T-helper 2 cell treated with Interferon-gamma antibody and Interleukin-4, amounts not matched to agents 100 ng/mL and 5 ng/mL, for 36 hours (primary cell): ENCODE data around the gene UNKL. TPM values are rescaled to one million over a fixed set of nuclear protein-coding genes. Genes with fewer than 3 reads are reported as not detected.

Experiments
- intact Hi-C: fragments of 100-400 bp; cut with micrococcal nuclease; formaldehyde crosslinking; loops from one replicate; pipeline ENCODE4 v1.15.1; 2023
- total RNA-seq: library from RNA; stranded (reverse); gene quantifications from 2 replicates; pipeline ENCODE4 v1.2.3, GENCODE V29; 2022

UNKL gene
- total RNA-seq, 1 donor from 2014 or later, result 31.7 TPM

DNA sequence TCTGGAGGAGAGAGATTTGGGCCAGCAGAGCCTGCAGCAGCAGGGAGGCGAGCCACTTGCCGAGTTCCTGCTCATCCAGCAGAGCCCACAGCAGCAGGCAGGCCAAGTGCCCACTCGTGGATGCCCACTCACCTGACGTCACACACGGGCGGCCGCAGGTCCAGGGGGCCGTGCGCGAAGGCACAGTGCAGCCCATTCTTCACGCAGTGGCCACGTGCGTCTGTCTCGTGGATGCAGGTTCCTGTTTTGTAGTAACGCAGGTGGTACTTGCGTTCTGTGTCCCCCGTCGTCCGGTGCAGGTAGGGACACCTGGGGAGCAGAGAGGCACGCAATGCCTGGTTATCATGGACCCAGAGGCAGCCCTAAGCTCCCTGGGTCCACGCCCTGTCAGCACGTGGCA is 11.5 kb downstream of the UNKL start:
- intact Hi-C loops, result no loop called here

DNA sequence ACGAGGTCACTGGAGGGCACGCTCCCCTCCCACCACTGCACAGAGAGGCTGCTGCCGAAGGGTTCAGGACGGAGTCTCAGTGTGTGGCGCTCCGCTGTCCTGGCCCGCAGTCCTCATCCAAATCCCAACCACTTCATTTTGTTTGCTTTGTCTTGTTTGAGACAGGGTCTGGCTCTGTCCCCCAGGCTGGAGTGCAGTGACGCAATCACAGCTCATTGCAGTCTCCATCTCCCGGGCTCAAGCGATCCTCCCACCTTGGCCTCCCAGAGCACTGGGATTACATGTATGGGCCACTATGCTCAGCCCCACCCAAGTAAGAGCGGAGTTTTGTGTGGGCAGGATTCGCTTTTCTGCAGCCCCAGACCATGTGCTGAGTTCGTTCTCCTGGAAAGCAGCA is 12.7 kb downstream of the UNKL start:
- intact Hi-C loops, result no loop called here

DNA sequence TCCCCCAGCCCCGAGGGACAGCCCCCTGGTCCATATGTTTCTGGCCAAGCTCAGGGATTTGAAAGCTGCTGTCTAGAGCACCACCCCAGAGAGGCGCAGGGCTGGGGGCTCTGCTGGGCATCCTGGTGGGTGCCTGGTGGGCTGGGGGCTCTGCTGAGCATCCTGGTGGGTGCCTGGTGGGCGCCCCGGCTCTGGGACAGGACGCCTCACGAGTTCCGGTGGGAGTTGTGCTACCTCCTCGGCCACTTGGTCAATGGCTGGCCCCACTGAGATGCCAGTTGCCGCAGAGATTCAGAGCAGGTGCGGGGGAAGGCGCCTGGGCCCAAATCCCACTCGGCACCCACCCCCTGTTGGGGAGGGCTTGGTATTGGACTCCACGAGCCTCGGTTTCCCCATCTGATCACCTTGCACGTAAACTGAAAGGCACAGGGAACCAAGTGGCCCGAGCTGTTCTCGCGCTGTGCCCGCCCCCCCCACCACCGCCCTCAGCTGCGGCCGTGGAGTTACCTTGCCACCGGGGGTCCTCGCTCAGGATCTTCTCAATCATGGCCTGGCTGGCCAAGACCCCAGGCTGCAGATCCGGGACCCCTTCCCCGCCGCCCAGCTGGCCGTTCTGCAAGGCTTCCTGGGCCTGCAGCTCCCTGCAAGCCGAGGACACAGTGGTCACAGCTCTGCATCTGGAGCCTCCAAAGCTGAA is 13.3 kb downstream of the UNKL start:
- intact Hi-C loops, result no loop called here

DNA sequence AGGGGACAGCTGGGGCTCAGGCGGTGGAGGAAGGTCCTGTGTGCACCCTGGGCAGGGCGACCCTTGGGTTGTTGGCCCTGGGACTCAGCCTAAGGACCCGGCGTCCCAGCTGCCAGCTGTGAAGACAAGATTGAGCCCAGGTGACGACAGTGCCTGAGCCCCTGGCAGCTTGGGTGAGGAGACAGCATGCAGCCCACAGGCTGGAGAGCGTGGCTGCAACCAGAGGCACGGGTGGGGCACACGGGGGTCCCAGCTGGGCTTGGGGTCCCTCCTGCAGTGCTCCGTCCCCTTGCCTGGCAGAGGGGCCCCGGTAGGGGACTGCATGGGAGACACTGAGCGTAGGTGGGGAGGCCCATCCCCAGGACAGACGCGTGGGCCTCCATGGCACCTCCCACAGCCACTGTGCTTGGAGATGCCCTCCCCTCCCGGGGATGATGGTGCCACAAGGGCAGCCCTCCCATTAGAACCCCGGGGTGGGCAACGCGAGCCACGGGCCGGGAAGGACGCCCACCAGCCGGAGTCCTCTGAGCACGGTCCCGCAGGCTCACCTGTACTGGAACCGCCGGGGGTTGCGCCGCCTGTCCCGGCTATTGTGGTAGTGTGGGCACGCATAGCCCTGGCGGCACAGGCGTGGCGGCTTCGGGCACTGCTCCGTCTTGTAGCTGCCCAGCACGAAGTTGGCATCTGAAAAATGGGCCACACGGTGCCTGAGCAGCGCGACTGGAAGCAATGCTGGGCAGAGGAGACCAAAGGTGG is 15.5 kb downstream of the UNKL start:
- intact Hi-C loops, result no loop called here

DNA sequence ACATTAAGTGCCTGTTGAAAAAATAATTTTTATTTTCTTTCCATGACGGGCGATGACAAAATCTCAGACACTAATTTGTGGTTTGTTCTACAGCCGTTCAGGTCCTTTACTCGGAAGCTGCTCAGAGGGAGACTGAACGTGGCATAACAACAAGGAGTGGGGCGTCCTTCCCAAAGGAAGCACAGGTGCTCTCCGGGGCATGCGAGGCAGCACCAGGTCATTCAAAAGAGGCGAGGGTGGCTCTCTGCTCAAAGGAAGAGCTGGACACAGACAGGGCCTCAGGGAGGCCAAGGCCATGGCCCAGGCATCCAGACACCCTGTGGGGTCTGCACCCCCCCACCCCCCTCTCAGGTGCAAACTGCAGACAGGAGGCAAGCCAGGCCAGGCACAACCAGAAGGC is 16.2 kb downstream of the UNKL start:
- intact Hi-C loops, result no loop called here

DNA sequence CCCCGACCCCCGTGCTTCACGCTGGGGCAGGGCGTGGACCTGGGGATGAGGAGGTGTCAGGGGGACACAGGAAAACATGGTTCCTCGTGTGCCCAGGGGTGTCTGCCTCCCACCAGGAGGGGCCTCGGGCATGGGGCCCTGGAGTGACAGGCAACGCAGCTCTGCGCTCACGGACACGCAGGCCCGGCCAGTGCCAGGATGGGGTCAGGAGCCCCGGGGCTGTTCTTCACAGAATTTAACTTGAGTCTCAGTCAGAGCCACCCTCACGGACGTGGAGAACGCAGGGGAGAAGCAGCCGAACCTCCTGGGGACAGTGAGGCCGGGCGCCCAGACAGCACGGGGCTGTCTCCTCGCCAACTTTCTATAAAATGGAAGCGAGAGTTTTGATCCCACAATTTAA is 16.7 kb downstream of the UNKL start:
- intact Hi-C loops, result no loop called here

DNA sequence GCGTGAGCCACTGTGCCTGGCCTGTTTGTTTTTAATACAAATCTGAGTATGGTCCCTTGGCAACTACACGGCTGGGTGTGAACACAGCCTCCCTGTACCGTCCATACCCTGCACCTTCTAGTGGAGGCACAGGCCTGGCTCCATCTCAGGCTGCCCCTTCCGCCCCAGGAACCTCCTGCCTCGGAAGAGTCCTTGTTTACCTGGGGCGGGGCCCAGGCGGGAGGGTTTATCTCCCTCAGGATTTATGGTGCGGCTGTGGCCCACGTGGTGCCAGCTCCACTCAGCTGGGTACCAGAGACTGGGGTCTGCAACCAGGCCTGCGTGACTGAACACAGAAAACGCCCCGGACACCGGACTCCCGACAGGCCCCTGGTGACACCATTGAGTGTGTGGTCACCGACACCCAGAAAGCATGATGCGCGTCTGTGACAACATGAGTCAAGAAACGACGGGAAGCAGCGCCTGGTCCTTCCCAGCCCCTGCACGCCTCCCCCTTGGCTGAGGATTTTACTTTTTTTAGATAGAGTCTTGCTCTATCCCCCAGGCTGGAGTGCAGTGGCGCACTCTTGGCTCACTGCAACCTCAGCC is 19.0 kb downstream of the UNKL start:
- intact Hi-C loops, result no loop called here

DNA sequence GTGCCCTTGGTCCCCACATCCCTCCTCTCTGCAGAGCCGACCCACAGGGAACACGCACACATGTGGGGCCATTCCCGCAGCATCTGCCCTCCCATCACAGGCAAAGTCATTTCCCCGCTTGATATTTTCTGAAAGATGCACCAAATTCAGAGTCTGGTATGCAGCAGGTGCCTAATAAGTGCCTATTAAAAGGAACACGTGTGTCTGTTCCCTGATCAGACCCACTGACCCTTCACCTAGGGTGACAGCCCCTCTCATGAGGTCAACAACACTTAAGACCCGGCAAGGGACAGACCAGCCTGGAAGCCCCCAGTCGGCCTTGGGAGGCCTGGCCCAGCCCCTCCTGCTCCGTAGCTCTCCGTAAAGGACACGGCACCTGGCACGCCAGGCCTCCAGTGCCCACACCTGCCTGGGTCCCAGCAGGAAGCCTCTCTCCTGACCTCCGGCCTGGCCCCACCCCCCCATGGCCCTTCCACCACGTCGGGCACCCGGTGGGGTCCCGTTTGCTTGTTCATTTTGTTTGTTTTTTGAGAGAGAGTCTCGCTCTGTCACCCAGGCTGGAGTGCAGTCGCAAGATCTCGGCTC is 20.0 kb downstream of the UNKL start:
- intact Hi-C loops, result no loop called here

DNA sequence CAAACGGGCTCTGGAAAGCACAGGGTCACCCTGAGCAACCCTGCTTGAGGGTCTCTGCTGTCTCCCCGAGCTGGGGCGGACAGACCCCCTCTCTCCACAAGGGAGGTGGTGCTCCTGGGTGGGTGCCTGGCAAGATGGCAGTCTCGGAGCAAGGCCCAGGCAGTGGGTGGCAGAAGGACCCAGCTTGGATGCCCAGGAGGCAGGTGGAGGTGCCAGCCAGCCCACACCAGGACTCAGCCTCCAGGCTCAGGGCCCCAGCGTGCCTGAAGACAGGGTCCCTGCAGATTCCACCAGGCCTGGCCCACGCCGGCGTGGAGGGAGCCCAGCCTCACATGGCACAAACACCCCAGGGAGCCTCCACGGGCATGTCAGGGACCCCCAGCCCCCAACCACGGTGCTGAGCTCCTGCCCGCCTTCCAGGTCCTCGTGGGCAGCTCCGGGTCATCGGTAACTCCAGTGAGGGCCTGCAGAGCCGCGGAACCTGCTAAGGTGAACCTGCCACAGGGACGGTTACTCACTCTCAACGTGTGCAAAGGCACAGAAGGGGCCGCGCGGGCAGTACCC is 20.8 kb downstream of the UNKL start:
- intact Hi-C loops, result no loop called here

DNA sequence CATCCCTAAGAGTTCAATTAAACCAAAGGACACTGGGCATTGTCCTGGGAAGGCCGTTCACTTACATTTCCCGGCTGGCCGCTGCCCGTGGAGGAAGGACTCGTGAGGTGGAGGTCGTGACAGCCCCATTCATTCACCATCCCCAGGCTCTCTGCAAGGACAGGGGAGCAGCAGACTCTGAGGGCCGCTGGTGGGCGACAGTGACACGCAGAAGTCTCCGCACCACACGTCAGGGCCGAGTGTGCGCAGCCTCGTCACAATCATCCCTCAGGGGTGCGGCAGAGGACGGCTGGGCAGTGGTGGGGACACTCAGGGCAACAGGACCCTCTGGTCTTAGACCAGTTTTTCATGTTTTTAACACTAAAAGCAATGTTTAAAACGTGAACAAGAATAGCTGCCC is 21.7 kb downstream of the UNKL start:
- intact Hi-C loops, result no loop called here

DNA sequence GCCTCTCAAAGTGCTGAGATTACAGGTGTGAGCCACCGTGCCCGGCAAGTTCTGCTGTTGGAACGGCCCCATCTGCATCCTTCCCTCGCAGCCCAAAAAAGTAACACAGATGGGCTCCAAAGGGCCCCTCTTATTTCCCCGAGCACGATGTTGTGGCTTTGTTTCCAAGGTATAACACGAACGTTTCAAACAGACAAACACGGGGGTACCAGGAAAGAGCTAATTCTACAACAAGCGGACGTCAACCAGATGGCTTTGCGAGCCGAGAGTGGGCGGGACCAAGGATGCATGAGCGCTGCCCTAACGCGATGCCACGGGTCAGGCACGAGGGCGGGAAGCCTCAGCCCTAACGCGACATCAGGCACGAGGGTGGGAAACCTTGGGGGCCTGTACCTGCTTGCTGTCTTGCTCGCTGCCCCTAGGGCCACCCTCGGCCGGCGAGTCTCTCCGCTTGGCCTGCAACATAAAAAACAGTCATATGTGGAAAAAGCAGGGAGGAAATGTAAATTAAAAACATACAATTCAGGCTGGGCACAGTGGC is 24.2 kb downstream of the UNKL start:
- intact Hi-C loops, result no loop called here

DNA sequence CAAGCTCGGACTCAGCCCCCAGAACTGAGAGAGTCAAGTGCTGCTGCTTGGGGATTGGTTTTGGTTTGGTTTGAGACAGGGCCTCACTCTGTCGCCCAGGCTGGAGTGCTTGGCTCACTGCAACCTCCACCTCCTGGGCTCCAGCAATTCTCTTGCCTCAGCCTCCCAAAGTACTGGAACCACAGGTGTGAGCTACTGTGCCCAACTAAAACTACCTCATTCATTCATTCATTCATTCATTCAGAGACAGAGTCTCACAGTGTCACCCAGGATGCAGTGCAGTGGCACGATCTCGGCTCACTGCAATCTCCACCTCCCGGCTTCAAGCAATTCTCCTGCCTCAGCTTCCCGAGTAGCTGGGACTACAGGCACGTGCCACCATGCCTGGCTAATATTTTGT is 24.7 kb downstream of the UNKL start:
- intact Hi-C loops, result no loop called here

DNA sequence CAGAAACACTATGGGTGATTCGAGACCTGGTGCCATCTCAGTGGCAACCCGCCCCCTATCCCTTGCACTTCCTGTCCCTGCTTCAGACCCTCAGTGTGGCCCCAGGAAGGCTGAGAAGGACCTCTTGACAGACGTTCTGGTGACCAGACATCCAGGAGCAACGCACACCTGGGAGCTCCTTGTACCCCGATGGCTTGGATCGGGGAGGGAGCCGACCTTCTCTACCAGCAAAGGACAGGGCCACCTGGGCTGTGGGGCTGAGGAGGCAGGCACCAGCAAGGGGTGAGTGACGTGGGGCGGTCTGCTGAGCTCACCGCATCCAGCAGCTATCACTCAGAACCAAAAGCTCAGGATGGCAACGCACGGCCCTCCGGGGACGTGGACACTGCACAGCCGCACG is 27.2 kb downstream of the UNKL start:
- intact Hi-C loops, result no loop called here

DNA sequence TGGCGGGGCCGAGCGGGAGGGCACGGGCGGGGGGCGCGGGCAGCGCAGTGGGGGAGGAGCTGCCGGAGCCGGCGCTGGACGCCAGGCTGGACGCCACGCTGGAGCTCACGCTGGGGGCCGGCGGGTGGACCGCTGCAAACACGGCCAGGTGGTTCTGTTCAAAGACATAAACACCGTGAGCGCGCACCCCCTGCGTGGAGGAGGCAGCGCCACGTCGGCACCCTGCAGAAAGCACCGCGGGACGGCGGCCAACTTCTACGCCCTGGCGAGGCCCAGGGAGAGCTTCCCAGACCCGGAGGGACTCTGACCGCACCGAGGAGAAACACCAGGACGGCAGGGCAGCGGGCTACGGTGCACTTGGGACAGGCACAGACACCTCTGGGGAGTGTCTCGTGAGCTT is 29.3 kb downstream of the UNKL start:
- intact Hi-C loops, result no loop called here

DNA sequence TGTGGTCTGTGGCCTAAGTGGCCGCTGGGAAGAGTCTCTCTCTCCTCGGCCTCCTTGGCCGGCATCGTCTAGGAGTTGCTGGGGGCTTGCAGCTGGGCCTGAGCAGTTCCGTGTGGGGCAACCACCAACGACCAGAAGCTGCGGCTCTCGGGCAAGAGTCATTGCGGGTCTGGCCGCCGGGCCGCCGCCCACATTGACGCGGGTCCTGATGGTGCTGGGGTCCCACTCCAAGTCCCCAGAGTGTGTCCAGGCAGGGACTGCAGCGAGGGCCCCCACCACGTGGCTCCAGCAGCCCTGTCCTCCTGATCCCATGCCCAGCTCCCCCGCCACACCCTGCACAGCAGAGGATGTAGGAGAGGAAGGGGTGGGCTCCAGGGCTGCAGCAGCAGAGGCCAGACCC is 30.9 kb downstream of the UNKL start:
- intact Hi-C loops, result no loop called here

DNA sequence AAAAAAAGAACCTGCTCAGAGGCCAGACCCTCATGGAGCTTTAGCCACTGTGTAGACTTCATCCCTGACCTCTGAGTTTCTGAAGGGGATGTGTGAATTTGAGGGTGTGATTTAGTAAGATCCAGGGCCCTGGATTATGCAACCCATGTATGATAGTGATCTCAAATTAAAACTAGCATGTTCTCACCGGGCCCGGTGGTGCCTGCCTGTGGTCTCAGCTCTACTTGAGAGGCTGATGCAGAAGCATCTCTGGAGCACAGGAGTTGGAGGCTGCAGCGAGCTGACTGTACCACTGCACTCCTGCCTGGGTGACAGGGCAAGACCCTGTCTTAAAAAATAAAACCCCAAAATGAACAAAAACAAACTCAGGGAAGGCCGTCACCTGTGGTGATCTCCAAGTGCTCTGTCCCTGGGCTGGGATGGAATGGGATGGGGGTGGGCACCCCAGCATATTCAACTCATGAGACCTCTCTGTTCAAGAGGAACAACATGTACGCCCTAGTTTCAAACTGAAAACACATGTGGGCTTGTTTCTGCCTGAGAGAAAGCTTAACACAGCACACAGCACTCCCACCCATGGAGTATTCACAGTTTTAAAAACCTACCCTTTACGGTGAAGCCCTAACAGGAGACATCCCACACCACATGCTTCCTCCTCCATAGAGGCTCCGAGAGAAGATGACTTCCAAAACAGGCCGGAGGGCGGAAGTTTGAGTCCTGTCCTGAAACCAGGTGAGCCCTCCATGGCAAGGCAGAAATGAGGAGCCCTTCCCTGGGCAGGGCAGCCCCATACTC is 32.7 kb downstream of the UNKL start:
- intact Hi-C loops, result no loop called here

DNA sequence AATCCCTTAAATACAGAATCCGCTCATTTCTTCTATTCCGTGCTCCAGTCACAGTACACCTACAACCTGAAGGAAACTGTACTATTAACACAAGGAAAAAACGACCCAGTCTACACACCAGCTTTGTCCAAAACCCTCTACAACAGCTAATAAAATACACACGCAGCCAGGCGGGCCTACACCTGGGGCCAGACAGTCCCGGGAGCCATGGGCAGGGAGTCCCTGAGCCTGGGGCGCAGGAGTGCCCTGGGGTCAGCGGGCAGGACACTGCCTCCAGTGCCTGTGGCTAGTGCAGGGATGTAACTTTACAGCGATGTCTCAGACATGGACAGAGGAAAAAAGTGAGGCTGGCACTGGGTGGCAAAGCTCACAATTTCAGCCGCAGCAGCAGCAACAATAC is 34.3 kb downstream of the UNKL start:
- intact Hi-C loops, result no loop called here

DNA sequence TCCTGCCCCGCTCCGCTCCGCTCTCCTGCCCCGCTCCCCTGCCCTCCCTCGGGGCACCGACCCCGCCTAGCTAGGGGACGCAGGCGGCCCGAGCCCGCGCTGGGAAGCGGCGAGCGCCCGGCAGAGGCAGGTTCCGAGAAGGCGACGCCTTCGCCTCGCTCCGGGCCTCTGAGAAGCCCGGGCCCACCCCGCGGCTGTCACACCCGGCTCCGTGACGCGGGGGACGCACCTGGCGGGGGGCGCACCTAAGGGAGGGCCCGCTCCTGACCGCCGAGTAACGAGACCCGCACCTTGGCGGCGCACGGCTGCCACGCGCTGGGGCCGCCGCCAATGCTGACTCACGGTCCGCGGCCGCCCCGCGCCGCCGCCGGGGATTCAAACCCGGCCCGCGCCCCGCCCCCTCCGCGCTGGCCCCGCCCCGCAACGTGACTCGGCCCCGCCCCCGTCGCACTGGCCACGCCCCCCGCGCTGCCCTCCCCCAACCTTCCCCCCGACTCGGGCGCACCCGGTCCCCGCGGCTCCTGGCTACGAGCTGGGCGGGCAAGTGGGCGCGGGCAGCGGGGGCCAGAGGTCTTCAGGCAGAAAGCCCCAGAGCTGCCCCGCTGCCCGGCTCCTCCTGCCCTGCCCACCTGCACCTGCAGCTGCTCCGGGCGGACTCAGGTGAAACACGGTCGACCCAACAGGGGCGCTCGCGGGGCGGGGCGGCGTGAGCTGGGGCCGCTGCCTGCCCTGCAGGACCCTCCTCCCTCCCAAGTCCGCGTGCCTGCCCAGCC is 35.0 kb downstream of the UNKL start:
- intact Hi-C loops, result loop anchor here (2.0 kb wide), 1 partner anchor 35 kb away; the partner anchor contains the start of gene UNKL

DNA sequence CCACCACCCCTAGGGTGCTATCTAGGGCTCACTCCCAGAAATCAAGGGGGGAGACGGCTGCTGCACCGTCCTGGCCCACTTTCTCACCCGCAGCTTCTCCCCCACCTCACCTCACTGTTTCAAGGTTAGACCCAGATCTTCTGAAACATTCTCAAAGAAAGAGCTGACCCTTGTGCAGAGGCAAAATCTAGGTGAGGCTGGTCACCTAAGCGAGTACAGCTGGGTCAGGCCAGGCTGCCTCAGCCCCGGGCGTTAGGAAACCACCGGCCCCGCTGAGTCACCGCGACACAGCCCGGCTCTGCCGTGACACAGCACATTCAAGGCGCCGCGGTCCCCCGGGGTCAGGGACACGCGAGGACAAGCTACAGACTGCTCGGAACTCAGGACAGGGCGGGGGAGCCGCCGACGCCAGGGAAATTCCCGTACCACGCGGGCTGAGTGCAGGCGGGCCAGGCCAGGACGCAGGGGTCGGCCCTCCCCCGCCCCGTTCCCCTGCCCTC is 35.6 kb downstream of the UNKL start:
- intact Hi-C loops, result loop anchor here (2.0 kb wide), 1 partner anchor 36 kb away; the partner anchor contains the start of gene UNKL
